ENCODE measurements around the gene ABI2.

ABI2 gene

DNA sequence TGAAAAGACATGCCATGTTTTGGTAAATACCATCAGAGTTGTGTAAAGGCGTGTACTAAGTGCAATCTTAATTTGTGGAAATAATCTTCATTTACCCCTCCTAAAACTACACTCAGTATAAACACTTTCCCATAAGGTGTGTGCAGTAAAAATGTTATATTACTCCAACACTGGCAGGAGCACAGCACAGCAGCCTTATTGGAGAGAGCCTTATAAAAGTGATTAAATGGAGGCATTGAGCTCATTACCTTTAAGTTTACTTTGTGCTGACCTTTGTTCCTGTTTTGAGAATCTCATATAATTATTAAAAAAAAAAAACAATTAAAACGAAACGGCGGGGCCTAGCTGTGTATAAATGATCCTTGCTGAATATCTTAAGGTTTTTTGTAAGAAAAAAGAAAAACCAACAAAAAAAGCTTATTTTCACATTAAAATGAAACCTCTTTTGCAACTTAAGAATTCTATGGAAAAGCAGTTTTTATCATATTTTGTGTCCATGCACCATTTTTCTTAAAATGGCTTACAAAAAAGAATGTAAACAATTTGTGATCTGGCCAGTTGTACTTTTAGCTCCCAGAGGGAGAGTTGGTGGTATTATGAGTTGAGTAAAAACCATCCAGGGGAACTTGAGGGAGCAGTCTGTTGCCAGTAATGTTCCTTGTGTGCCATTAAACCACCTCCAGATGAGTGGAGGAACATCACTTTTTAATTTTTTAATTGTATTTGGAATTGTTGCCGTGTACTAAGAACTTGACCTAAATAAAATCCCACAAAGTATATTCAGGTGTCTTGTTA is 103.4 kb downstream of the ABI2 start:
- no peak for DNase-seq

DNA sequence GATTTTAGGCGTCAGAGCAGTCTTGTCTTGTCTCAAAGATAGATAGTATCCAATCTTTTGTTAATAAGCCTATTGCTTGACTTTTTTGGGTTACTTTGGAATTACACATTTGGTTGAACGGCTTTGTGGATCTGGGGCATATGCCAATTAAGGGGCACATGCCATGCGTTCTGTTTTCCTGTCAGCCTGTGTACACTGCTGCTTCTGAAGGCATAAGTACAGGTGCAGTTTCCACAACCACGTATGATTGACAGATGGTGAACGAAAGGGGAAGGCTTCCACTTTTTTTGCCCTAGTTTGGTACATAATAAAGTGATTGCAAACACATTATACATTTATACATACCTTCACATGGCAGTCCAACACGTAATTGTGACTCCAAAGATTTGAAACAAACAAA is 104.6 kb downstream of the ABI2 start:
- DNase-seq, result no peak

DNA sequence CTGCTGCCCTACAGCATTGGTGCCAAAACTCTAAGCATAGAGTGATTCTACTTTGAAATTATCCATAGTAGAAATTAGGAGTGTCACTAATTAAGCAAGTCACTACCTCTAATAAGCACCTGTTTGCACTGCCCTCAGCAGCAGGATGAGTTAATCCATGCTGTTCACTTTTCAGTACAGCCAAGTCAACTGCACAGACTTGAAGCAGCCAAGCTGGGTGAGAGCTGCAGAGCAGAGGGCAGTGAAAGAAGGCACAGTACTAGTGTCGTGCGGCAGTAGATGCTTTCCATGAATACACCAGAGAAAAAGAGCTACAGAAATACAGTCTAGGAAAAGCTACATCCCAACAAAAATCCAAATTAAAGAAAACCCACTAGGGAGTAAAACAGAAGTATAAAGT is 108.3 kb downstream of the ABI2 start:
- no peak for DNase-seq

DNA sequence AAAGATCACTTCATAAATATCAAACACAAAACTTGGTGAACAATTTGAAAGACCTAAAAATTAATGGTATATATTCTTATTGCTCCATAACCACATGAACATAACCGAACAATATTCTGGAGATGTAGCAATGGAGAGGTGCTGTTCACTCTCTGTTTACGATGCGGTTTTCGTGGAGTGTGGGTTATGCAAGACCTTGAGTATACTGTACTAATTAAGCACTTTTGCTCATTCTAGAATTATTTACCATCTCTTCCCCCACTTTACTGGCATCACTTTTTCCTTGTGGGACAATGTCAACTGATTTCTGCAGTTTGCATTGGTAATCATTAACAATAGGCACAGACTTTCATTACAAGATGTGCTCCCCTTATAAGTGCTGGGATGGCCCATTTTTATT is 109.3 kb downstream of the ABI2 start:
- no peak for DNase-seq

DNA sequence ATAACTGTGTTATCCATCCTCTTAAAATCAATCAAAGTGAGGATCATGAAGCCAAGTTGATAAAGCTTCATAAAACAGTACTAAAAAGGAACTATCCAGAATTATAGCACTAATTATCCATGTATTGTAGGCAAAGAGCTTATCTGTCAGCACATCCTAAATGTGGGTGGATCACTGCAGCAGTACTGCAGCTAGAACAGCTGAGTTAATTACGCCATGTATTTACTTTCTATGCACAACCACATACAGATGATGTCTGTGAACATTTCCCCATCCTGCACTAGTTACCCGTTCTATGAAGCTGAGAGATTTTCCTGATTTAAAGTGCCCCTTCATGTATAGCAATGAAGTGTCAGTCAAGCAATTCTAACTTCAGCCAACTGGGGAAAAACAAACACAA is 110.3 kb downstream of the ABI2 start:
- no peak for DNase-seq

DNA sequence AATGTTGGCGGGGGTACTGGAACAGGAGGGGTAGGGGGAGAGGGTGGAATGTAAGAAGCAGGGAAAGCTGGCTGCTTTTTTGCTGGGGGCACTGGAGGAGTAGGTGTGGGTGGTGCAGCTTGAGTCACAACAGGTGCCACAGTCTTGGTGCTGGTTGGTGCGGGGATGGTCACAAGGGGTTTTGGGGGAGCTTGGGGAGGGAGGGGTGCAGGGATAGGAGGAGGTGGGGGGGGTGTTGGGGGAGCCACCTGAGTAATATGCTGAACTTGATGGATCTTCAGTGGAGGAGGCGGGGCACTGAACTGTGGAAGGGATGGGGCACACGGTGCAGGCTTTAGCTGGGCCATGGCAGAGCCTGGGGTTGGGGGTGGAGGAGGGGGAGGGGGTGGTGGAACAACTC is 112.5 kb downstream of the ABI2 start:
- DNase-seq, result no peak

DNA sequence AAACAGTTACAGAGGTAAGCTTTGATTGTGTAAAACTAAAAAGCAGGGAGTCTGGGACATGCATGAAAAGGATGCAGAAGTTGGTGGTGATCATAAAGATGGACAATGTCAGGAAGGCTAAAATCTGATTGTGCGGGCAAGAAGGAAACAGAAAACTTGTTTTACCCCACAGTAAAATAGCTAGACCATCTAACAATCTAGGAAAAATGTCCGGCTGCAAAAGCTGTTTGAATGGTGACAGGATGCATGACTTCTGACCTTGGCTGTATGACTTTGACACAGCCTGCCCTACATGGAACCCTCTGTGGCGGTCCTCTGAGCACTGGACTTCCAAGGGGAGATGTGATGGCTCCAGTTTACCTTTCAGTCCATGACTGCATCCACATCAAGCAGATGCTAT is 113.3 kb downstream of the ABI2 start:
- DNase-seq, result no peak

DNA sequence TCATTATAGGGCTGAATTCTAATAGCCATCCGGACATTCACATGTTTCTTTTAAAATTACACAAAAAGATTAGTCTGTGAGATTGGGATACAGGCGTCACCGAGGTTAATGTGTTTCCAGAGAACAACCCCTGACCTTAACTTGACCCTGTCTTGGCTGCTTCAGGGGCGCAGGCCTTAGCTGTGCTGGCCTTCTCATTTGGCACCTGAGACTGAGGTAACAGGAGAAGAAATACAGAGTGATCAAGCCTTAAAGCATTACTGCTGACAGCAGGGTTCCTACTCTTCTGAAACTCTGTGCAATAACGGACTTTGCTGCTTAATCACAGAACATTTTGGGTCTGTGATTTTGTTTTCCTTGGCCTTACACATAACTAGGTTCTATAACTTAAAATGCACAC is 114.3 kb downstream of the ABI2 start:
- DNase-seq, result no peak

DNA sequence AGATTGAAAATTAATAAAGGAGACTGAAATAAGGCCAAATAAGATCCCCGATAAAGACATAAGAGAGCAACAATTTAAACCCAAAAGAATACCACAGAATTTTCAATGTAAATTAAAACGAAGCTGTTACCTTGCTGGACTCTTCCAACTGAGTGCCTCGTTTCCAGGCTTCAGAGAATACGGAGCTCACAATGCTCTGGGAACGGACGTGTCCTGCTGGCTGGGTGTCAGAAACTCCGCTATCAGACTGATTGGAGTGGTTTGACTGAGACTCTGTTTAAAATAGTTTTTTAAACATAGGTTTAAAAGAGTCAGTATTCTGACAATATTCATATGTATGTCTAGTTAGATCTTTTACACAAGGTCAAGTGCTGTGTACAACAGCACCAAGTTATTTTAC is 116.5 kb downstream of the ABI2 start:
- DNase-seq, result no peak

DNA sequence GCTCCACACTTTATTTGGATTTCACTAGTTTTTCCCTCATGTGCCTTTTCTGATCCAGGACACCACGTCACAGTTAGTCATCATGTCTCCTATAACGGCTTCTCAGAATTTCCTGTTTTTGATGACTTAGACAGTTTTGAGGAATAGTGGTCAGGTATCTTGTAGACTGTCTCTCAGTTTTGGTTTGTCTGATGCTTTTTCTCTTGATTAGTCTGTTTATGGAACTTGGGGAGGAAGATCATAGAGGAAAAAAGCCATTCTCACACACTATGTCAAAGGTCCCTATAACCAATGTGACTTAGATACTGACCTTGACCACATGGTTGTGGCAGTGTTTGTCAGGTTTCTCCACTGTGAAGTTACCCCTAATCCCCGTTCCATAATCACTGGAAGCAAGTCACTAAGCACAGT is 117.9 kb downstream of the ABI2 start:
- no peak for DNase-seq

DNA sequence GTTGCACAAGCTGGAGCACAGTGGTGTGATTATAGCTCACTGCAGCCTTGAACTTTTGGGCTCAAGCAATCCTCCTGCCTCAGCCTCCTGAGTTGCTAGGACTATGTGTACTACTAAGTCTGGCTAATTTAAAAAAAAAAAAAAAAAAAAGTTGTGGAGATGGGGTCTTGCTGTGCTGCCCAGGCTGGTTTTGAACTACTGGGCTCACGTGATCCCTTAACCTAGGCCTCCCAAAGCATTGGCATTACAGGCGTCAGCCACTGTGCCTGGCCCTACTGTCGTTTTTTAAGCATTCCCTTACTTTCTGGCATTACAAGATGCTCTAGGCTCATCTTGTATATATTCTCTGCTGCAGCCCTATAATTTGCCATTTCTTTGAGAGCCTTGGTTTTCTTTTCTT is 118.6 kb downstream of the ABI2 start:
- DNase-seq, result no peak

DNA sequence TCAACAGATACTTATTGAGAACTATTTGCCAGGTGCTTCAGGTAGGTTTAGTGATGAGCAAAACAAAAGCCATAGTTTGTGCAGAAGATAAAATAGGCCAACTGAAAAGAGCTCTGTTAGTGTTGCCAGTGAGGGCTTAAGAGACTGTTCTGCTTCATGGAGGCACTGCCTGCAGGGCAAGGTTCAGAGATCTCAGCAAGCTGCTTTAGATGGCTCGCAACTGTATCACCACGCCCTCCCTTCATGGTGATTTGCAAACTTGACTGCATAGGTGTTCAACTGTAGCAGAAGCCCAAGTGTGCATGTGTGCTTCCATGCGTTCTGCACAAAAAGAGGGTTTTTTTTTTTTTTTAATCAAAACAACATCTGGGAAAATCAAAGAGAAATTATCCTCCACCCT is 122.4 kb downstream of the ABI2 start:
- no peak for DNase-seq

DNA sequence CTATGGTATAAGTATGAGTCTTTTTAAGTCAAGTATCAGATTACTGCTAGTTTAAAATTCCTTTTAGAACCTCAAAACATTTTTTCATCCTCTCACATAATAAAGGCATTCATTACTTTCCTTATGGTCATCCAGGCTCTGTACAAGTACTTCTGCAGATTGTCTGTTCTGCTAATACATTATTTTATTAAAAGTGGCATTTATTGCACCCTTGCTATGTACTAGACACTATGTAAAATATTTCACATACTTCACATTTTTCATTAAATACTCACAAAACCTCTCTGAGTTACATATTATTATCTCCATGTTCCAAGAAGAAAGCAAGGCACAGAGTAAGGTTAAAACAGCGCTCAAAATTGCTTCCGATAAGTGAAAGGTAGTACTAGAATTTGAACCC is 122.8 kb downstream of the ABI2 start:
- DNase-seq, result no peak

DNA sequence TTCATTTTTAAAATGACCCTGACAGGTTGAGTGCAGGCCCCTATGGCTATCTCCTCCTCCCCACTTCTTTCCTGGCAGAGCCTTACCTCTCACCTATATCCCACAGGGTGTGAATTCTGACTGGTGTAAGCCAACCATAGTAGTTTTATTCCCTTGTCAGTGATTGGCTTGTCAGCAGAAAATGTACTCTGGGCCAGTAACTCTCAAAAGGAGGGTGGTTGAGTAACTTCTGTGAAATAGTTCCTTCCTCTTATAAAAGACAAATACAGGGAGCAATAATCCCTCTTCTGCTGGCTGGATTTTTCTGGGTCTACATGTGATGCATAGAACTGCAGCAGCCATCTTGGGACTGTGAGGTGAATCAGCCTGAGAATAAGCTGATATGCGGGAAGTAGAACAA is 123.5 kb downstream of the ABI2 start:
- no peak for DNase-seq

DNA sequence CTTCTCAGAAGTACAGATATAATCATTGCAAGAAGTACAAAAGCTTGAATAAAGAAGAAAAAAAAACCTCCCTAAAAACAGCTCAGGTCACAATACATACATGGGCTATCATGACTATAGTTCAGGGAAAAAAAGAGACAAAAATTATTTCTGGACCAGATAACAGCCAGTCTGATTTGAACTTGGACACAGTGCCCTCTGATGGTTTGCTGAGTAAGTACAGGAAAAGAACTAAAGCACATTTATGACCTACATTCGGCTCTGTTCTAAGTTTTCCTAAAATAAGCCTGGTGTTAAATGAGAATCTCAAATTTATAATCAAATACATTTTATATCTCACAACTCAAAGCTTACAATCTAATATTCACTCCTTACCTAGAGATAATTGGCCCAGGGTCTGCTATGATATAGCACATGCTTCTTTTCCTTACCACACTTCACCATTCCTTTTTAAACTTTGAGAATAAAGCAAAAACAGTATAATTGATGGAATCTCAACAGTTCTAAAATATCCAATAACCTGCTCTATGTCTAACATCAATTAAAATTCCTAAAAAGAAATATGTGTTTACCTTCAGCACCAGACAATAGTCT is 125.8 kb downstream of the ABI2 start:
- peak; percentile 57 for DNase-seq

DNA sequence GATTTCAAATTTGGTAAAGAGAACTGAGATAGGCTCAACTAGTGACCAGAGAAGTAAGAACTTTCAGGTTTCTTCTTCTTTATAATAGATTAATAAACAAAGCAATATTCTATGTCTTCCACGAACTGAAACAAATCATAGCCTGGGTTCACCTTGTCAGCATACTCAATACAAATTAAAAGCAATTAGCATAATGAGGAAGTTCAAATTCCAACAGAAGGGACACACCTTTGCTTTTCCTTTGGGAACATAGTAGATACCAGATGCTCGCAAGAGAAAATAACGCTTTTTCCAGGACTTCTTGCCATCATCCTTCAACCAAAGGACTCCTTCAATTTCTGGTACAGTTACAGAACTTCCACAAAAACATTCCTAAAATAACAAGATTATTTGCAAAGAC is 127.0 kb downstream of the ABI2 start:
- no peak for DNase-seq

DNA sequence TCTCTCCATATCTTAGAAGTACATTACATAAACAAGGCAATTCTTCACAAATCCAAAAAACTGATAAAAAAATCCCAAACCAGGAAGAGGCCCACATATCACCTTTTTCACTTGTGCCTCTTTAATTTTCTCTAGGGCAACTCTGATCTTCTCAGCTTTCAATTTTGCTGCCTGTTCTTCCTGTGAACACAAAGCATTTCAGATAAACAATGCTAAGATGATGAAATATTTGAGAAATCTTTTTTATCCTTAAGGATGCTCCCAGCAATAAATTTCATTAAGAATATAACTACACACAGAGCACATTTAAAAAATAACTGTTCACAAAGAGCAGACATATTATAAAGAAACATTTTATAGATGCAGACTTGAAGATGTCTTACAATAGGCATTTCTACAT is 133.6 kb downstream of the ABI2 start:
- no peak for DNase-seq

DNA sequence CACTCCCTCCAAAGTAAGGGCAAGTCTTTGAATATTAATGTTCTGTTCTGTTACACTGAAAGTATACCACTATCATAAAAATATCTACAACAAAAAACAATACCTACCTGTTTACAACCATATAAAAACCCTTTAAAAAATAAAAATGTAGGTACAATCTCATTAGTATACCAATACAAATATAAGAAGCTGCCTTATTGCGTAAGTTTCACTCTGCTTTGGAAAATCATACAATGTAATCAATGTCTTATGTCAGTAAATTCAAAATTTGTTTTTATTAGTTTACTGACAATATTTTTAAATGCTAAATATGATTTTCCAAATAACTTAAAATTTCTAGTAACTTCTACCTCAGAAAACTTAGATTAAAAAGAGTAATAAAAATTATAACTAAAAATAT is 134.1 kb downstream of the ABI2 start:
- DNase-seq, result no peak

DNA sequence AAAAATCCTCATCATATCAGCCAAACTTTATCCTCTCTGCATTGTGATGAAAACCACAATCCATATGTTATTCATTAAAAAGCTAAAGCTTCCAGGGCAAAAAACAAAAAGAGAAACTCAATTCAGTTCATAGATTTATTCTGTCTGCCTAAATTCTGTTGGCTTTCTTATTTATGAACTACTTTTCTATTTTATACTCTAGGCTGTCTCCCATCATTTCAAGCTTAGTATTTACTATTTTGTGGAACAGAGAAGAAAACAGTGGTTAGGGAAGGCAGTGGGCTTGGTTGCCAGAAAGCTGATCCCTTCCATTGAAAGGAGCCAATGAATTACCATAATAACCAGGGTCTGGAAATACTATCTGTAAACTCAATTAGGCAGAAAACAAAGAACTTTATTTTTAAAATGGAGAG is 135.1 kb downstream of the ABI2 start:
- no peak for DNase-seq

DNA sequence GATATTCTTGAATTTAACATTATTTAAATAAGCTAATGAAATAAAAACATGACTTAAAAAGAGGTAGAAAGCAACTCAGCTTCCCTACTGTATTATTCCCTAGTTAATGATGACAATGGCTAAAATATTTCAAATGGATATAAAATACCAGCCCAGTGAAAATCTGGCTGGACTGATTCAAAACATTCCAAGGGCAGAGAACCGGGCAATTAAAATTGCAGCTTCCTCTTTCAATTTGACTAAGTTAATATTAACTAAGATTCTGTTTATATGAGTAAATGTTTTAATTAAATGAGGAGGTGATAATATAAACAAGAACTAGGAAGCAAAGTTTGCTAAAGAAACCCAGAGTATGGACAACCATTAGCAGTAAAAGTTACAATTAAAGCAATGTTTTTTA is 141.4 kb downstream of the ABI2 start:
- no peak for DNase-seq

DNA sequence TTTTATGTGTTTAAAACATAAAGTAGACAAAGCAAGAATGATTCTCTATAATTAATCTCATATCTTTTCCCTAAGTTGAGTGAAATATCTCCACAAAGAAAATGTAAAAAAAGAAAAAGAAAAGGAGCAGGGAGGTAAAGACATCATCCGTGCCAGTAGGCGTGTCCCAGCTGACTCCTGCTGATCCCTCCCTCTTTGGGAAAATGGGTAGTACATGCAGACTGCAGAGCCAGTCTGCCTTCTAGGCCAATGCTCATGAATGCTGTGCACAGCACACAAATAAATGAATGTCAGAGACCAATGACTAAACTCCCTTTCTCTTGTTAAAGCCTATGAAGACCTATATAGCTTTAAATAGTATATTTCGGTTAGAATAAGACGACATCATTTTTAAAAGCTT is 142.2 kb downstream of the ABI2 start:
- DNase-seq, result no peak

DNA sequence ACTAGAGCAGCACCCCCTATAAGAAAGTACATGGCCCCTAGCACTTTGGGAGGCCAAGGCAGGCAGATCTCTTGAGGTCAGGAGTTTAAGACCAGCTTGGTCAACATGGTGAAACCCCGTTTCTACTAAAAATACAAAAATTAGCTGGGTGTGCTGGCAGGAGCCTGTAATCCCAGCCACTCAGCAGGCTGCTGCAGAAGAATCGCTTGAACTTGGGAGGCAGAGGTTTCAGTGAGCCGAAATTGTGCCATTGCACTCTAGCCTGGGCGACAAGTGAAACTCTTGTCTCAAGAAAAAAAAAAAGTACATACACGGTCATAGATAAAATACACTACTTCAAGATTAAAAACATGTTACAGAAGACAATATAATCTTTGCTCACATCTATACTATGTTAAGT is 143.1 kb downstream of the ABI2 start:
- no peak for DNase-seq

DNA sequence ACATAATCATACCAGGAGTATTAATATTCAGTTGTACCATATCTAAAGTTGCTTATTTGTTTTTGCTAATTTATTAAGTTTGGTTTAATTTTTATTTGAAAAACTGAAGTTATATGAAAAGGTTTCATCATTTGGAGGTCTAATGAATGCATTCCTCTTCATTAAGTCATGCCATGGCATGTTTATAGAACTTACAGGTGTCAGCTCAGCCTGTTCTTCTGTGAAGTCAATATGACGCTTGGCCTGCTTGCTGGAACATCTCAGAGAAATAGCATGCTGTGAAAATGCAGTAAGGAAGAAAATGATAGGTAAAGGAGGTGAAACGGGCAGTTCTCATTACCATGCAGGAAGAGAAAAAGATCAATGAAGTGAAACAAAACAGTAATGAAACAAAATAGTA is 148.7 kb downstream of the ABI2 start:
- DNase-seq, result no peak

DNA sequence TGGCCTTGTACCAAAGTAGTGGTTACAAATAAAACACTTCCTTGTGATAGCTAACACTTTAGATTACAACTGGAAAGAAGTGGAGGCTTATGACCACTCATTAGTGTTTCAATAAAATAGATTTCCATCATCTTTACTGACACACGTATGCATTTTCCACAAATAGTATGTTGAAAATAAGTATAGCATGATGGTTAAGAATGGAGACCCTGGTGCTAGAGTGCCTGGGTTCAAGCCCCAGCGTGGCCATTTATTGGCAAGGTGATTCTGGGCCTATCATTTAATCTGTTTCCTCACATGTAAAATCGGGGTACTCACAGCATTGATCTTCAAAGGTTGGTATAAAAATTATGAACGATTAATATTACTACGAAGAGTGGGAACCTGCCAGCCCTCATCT is 152.4 kb downstream of the ABI2 start:
- no peak for DNase-seq

Data from NCI-H2029 treated with DMSO at 0.1 percent for 48 hours (cell line).